ENCODE data around the gene FYB1.

GRCh38 chr5:39262981-39263380 lies 43.6 kb upstream of the FYB1 start:
- no peak for TF ChIP-seq CTCF (IDR thresholded peaks at IDR 0.05; ENCODE audit: poor library complexity)
- TF ChIP-seq EZH2 (IDR thresholded peaks at IDR 0.05; ENCODE audit: borderline replicate concordance) = no peak
- TF ChIP-seq EZH2phosphoT487 (IDR thresholded peaks at IDR 0.05; ENCODE audit: low read depth, severe bottlenecking, unreplicated experiment) = no peak
